NCI-H187 treated with DMSO at 0.1 percent for 48 hours (cell line): Measurements from ENCODE around the gene NR2F2.

Experiments used
- DNase-seq: peaks from one replicate; lab custom pipeline; 2025; lab: John Stamatoyannopoulos, UW

Gene NR2F2

GRCh38 chr15:96343113-96344059 is 12.9 kb downstream of the NR2F2 start:
- DNase-seq: no peak

GRCh38 chr15:96344060-96344705 is 13.7 kb downstream of the NR2F2 start:
- no peak for DNase-seq

- DNase-seq: no peak
These were observed 14.4 kb downstream of the NR2F2 start for GRCh38 chr15:96344706-96345559.

- no peak for DNase-seq
These were observed 15.3 kb downstream of the NR2F2 start for GRCh38 chr15:96345560-96346399.

- no peak for DNase-seq
These were observed 16.0 kb downstream of the NR2F2 start for GRCh38 chr15:96346409-96346970.

GRCh38 chr15:96347181-96348111 is 16.9 kb downstream of the NR2F2 start:
- no peak for DNase-seq

- no peak for DNase-seq
These were observed 17.9 kb downstream of the NR2F2 start for GRCh38 chr15:96348112-96349027.

- no peak for DNase-seq
These were observed 18.7 kb downstream of the NR2F2 start for GRCh38 chr15:96349034-96349856.

GRCh38 chr15:96349857-96350720 is 19.6 kb downstream of the NR2F2 start:
- DNase-seq: no peak

- no peak for DNase-seq
These were observed 20.6 kb downstream of the NR2F2 start for GRCh38 chr15:96350934-96351724.

GRCh38 chr15:96351761-96352603 is 21.5 kb downstream of the NR2F2 start:
- DNase-seq: no peak

GRCh38 chr15:96352604-96353405 is 22.3 kb downstream of the NR2F2 start:
- DNase-seq: no peak

- no peak for DNase-seq
These were observed 23.0 kb downstream of the NR2F2 start for GRCh38 chr15:96353416-96353929.
